ENCODE results near the gene CNTNAP2. TPM values are rescaled to one million over a fixed set of nuclear protein-coding genes. Genes with fewer than 3 reads are reported as not detected.

Gene CNTNAP2
- total RNA-seq, 1 donor from 2014 or later = 5.4 TPM

GRCh38 chr7:147535701-147536111, 1419.1 kb downstream of the CNTNAP2 start:
- no peak for DNase-seq (ENCODE audit: low spot score)
- no peaks in the 10 kb centered on the region for H3K9me3 Mint-ChIP-seq (ENCODE audit: unreplicated experiment)
- H3K4me3 Mint-ChIP-seq (ENCODE audit: unreplicated experiment) = no peak overlapping the region
- H3K27me3 Mint-ChIP-seq (ENCODE audit: unreplicated experiment) = peaks cover 6% of the 10 kb centered on the region
- no peaks in the 10 kb centered on the region for H3K36me3 Mint-ChIP-seq (ENCODE audit: low read depth, unreplicated experiment)
- no peak for TF ChIP-seq CTCF (IDR thresholded peaks at IDR 0.05; ENCODE audit: unreplicated experiment)
- no peaks in the 10 kb centered on the region for H3K4me1 Mint-ChIP-seq (ENCODE audit: unreplicated experiment)
- no peak overlapping the region for H3K27ac Mint-ChIP-seq (ENCODE audit: unreplicated experiment)

GRCh38 chr7:147539685-147540084, 1423.1 kb downstream of the CNTNAP2 start:
- DNase-seq (ENCODE audit: low spot score) = no peak
- Mint-ChIP-seq H3K4me1 (ENCODE audit: unreplicated experiment) (no peaks in the 10 kb centered on the region), H3K36me3 (ENCODE audit: low read depth, unreplicated experiment) (no peaks in the 10 kb centered on the region), H3K27ac (ENCODE audit: unreplicated experiment) (no peak overlapping the region), H3K9me3 (ENCODE audit: unreplicated experiment) (no peaks in the 10 kb centered on the region), H3K27me3 (ENCODE audit: unreplicated experiment) (peaks cover 1% of the 10 kb centered on the region), H3K4me3 (ENCODE audit: unreplicated experiment) (no peak overlapping the region)
- no peak for TF ChIP-seq CTCF (IDR thresholded peaks at IDR 0.05; ENCODE audit: unreplicated experiment)

- Mint-ChIP-seq H3K9me3 (ENCODE audit: unreplicated experiment) (peaks cover 2% of the 10 kb centered on the region), H3K4me1 (ENCODE audit: unreplicated experiment) (no peaks in the 10 kb centered on the region), H3K27ac (ENCODE audit: unreplicated experiment) (no peak overlapping the region), H3K36me3 (ENCODE audit: low read depth, unreplicated experiment) (no peaks in the 10 kb centered on the region), H3K27me3 (ENCODE audit: unreplicated experiment) (peaks cover 1% of the 10 kb centered on the region), H3K4me3 (ENCODE audit: unreplicated experiment) (no peak overlapping the region)
- no peak for TF ChIP-seq CTCF (IDR thresholded peaks at IDR 0.05; ENCODE audit: unreplicated experiment)
- no peak for DNase-seq (ENCODE audit: low spot score)
Observed at GRCh38 chr7:147540743-147541142, 1424.1 kb downstream of the CNTNAP2 start.

GRCh38 chr7:147541261-147541660, 1424.7 kb downstream of the CNTNAP2 start:
- no peak for TF ChIP-seq CTCF (IDR thresholded peaks at IDR 0.05; ENCODE audit: unreplicated experiment)
- Mint-ChIP-seq H3K27ac (ENCODE audit: unreplicated experiment) (no peak overlapping the region), H3K9me3 (ENCODE audit: unreplicated experiment) (peaks cover 6% of the 10 kb centered on the region), H3K4me1 (ENCODE audit: unreplicated experiment) (no peaks in the 10 kb centered on the region), H3K4me3 (ENCODE audit: unreplicated experiment) (no peak overlapping the region), H3K36me3 (ENCODE audit: low read depth, unreplicated experiment) (no peaks in the 10 kb centered on the region), H3K27me3 (ENCODE audit: unreplicated experiment) (peaks cover 1% of the 10 kb centered on the region)
- no peak for DNase-seq (ENCODE audit: low spot score)

GRCh38 chr7:147547252-147547897, 1430.8 kb downstream of the CNTNAP2 start:
- Mint-ChIP-seq H3K4me1 (ENCODE audit: unreplicated experiment) (no peaks in the 10 kb centered on the region), H3K27me3 (ENCODE audit: unreplicated experiment) (peaks cover 1% of the 10 kb centered on the region), H3K27ac (ENCODE audit: unreplicated experiment) (no peak overlapping the region), H3K36me3 (ENCODE audit: low read depth, unreplicated experiment) (no peaks in the 10 kb centered on the region), H3K9me3 (ENCODE audit: unreplicated experiment) (peaks cover 10% of the 10 kb centered on the region), H3K4me3 (ENCODE audit: unreplicated experiment) (no peak overlapping the region)
- TF ChIP-seq CTCF (IDR thresholded peaks at IDR 0.05; ENCODE audit: unreplicated experiment) = peak; percentile 23
- DNase-seq (ENCODE audit: low spot score) = peak; percentile 36
